PC-9 (cell line): ENCODE data around the gene GNMT. TPM values are rescaled to one million over a fixed set of nuclear protein-coding genes. Genes with fewer than 3 reads are reported as not detected.
A peak's percentile ranks its signal among the peaks of the same experiment; 100 is the strongest.

ENCODE experiments used
- BruUV-seq: library from RNA; stranded (reverse); fragments of 400-500 nt; replicated peaks from 2 replicates; lab custom pipeline; 2021; lab: Mats Ljungman, UMichigan
- CTCF ChIA-PET: fragments of 300-600 bp; sonication (Branson Sonifier 250); formaldehyde crosslinking; loops from one replicate; lab custom pipeline; 2022; ENCODE audit warnings: antibody characterized with exemption; lab: Charles Lee
- POLR2A ChIA-PET: fragments of 300-600 bp; sonication (Branson Sonifier 250); formaldehyde crosslinking; loops from one replicate; lab custom pipeline; 2022; ENCODE audit warnings: antibody characterized with exemption; ENCODE audit not compliant: unreplicated experiment; lab: Charles Lee
- DNase-seq, 2 experiments: peaks; one replicate each; pipeline versions ENCODE4 v3.0.0 to v3.0.0-alpha.2; 2015 to 2022; ENCODE audit warnings: mixed read lengths in 1 of 2
- H2AFZ ChIP-seq: fragments of 200-600 bp; sonication (generic); 2 replicates; pipeline ENCODE4 v1.8.1; 2017; ENCODE audit warnings: antibody characterized with exemption
- H3F3A ChIP-seq: fragments of 200-600 bp; sonication (generic); 2 replicates; pipeline ENCODE4 v1.8.1; 2017; ENCODE audit warnings: antibody characterized with exemption, mild to moderate bottlenecking, low read depth; ENCODE audit not compliant: insufficient read depth
- H3K27ac ChIP-seq: fragments of 200-600 bp; sonication (generic); 2 replicates; pipeline ENCODE4 v1.6.1; 2016; ENCODE audit warnings: mixed run types
- H3K27me3 ChIP-seq: fragments of 200-600 bp; sonication (generic); 2 replicates; pipeline ENCODE4 v1.6.1; 2016; ENCODE audit warnings: low read depth, mixed run types; ENCODE audit not compliant: insufficient read depth
- H3K36me3 ChIP-seq: fragments of 200-600 bp; sonication (generic); 2 replicates; pipeline ENCODE4 v1.6.1; 2016; ENCODE audit warnings: low read depth, mixed run types
- H3K4me1 ChIP-seq: fragments of 200-600 bp; sonication (generic); replicated peaks from 2 replicates; pipeline ENCODE4 v1.6.1; 2016; ENCODE audit warnings: mixed run types; ENCODE audit not compliant: insufficient read depth
- H3K4me2 ChIP-seq: fragments of 200-600 bp; sonication (generic); 2 replicates; pipeline ENCODE4 v1.6.1; 2017; ENCODE audit warnings: mixed run types
- H3K4me3 ChIP-seq: fragments of 200-600 bp; sonication (generic); 2 replicates; pipeline ENCODE4 v1.6.1; 2016; ENCODE audit warnings: mixed run types
- H3K79me2 ChIP-seq: fragments of 200-600 bp; sonication (generic); 2 replicates; pipeline ENCODE4 v1.6.1; 2017; ENCODE audit warnings: low read depth, mixed run types
- H3K9me2 ChIP-seq: fragments of 200-600 bp; sonication (generic); 2 replicates; pipeline ENCODE4 v1.8.1; 2017; ENCODE audit warnings: mild to moderate bottlenecking; ENCODE audit not compliant: insufficient read depth
- H3K9me3 ChIP-seq: fragments of 200-600 bp; sonication (generic); 2 replicates; pipeline ENCODE4 v1.8.1; 2016; ENCODE audit warnings: low read depth; ENCODE audit not compliant: insufficient read depth
- H4K20me1 ChIP-seq: fragments of 200-600 bp; sonication (generic); 2 replicates; pipeline ENCODE4 v1.8.1; 2017; ENCODE audit not compliant: insufficient read depth
- CTCF ChIP-seq: fragments of 200-600 bp; sonication (generic); conservative IDR thresholded peaks from 2 replicates; pipeline ENCODE4 v1.6.1; 2017; ENCODE audit warnings: mixed run types, antibody characterized with exemption, mild to moderate bottlenecking, moderate library complexity
- EZH2 ChIP-seq: fragments of 200-600 bp; sonication (generic); IDR thresholded peaks from 2 replicates; pipeline ENCODE4 v1.8.0; 2017; ENCODE audit warnings: antibody characterized with exemption, low read depth
- intact Hi-C: fragments of 100-400 bp; cut with micrococcal nuclease; formaldehyde crosslinking; loops from one replicate; pipeline ENCODE4 v1.10.0; 2022; ENCODE audit not compliant: unreplicated experiment
- total RNA-seq: library from RNA; stranded (reverse); gene quantifications from 2 replicates; pipeline ENCODE4 v1.2.3, GENCODE V29; 2021

The GNMT gene
- total RNA-seq, 1 experiment from 2014 or later: 0.57 TPM

GRCh38 chr6:42923666-42924065, 36.9 kb upstream of the GNMT start:
- POLR2A ChIA-PET: no interaction called here
- Histone ChIP-seq H3F3A (peaks cover 18% of the 10 kb centered on the region; the same call in 1 of the 2 replicates), H2AFZ (no peak overlapping the region), H4K20me1 (no peaks in the 10 kb centered on the region), H3K4me3 (no peak overlapping the region), H3K9me3 (no peaks in the 10 kb centered on the region), H3K4me2 (no peak overlapping the region), H3K27ac (no peak overlapping the region), H3K9me2 (no peaks in the 10 kb centered on the region), H3K4me1 (peaks cover 7% of the 10 kb centered on the region), H3K79me2 (no peaks in the 10 kb centered on the region), H3K27me3 (no peaks in the 10 kb centered on the region), H3K36me3 (no peaks in the 10 kb centered on the region)
- CTCF ChIA-PET: no interaction called here
- no TSS peak for BruUV-seq
- TF ChIP-seq CTCF (no peak), EZH2 (no peak)
- intact Hi-C loops: no loop called here
- no peak for DNase-seq

- TF ChIP-seq EZH2 (no peak), CTCF (no peak)
- Histone ChIP-seq H3K27ac (no peak overlapping the region), H2AFZ (no peak overlapping the region), H3K79me2 (peaks cover 2% of the 10 kb centered on the region), H3K4me2 (no peak overlapping the region), H3K27me3 (no peaks in the 10 kb centered on the region), H3K9me3 (no peaks in the 10 kb centered on the region), H3K4me3 (no peak overlapping the region), H3K9me2 (no peaks in the 10 kb centered on the region), H3K36me3 (no peaks in the 10 kb centered on the region), H3K4me1 (peaks cover 8% of the 10 kb centered on the region), H3F3A (peaks cover 28% of the 10 kb centered on the region), H4K20me1 (no peaks in the 10 kb centered on the region)
- ChIA-PET CTCF (no interaction called here), POLR2A (no interaction called here)
- no peak for DNase-seq
- no TSS peak for BruUV-seq
- intact Hi-C loops: loop anchor here (5.0 kb wide), 1 partner anchor 87 kb away; the partner anchor contains the start of genes KLHDC3 and MEA1
Observed at GRCh38 chr6:42925248-42925857, 35.2 kb upstream of the GNMT start.

- BruUV-seq: TSS peak; percentile 39
- Histone ChIP-seq H3K4me2 (peak within 1 kb of the TSS; percentile 89), H3K9me2 (no peaks in the 10 kb centered on the region), H4K20me1 (no peaks in the 10 kb centered on the region; the same call in 1 of the 2 replicates), H3F3A (peaks cover 34% of the 10 kb centered on the region), H3K9me3 (no peaks in the 10 kb centered on the region), H3K4me1 (peaks cover 16% of the 10 kb centered on the region), H3K4me3 (peak within 1 kb of the TSS; percentile 73), H3K36me3 (peaks cover 9% of the 10 kb centered on the region; the same call in 1 of the 2 replicates), H3K27me3 (no peaks in the 10 kb centered on the region), H3K79me2 (peaks cover 34% of the 10 kb centered on the region), H3K27ac (peak within 1 kb of the TSS; percentile 67), H2AFZ (peak within 1 kb of the TSS; percentile 85)
- peak; percentile 94 for DNase-seq
- intact Hi-C loops: loop anchor here (1.0 to 5.0 kb wide), 3 partner anchors 83 to 242 kb away; partner anchors contain the start of genes KLHDC3, MEA1 and SRF
- TF ChIP-seq CTCF: no peak
- TF ChIP-seq EZH2: no peak
- CTCF ChIA-PET: interaction anchor here (0.6 kb wide), 1 partner anchor 623 kb away, joined by 3 read pairs; no protein-coding TSS in a partner anchor
- POLR2A ChIA-PET: interaction anchor here (0.6 to 1.5 kb wide), 17 partner anchors 10 to 701 kb away, joined by 3 to 16 read pairs (median 5); partner anchors contain the start of genes CUL7, KLC4, KLHDC3 and MEA1
Observed at GRCh38 chr6:42928986-42929820, 31.4 kb upstream of the GNMT start, which contains the start of gene CNPY3. Gene CNPY3 (plus strand): TSS chr6:42929480. CDS start chr6:42929571, 91 bp downstream.
